NCI-H226 (cell line): ENCODE data around the gene BABAM2.

Experiments
- DNase-seq: peaks from one replicate; pipeline ENCODE4 v3.0.0-alpha.2; 2015

BABAM2 gene

GRCh38 chr2:28338831-28339321 is 448.3 kb downstream of the BABAM2 start:
- no peak for DNase-seq

- no peak for DNase-seq
Measured at GRCh38 chr2:28339516-28340175, 449.1 kb downstream of the BABAM2 start.

- no peak for DNase-seq
Measured at GRCh38 chr2:28340312-28341202, 450.0 kb downstream of the BABAM2 start.

GRCh38 chr2:28341208-28341891 is 450.8 kb downstream of the BABAM2 start:
- DNase-seq: no peak

GRCh38 chr2:28342081-28342967 is 451.8 kb downstream of the BABAM2 start:
- no peak for DNase-seq

GRCh38 chr2:28343184-28343942 is 452.8 kb downstream of the BABAM2 start:
- no peak for DNase-seq

DNA sequence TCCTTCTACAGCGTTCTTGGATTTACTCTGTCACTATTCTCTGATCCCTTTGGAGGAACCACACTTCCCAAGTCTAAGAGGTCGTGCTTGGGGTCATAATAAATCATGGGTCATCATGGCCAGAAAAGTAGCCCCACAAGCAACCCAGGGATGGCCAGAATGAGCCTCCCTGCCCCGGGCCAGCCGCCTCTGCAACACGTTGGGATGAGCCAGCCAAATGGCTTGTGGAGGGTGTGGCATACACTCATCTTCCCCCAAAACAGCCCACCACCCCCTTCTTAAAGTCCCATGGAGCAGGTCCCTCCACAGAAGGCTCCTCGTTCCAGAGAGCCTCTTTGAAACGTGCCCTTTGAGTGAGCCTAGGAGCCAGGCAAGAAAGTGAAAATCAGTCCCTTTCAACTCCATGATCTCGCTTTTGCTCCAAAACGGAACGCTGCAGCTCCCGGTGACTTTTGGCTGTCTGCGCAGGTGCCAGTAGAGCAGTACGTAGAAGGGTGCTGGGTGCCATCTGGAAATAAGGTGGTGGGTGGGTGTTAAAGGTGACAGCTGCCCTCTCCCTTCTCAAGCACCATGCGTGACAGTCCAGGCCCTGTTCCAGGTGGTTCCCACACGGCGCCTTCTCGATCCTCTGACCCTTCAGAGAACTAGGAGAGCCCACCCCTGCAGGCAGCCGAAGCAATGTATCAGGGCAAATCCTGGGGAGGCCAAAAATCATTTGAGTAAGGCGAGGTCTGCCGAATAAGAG is 453.6 kb downstream of the BABAM2 start:
- DNase-seq: no peak

- no peak for DNase-seq
Measured at GRCh38 chr2:28344756-28345373, 454.3 kb downstream of the BABAM2 start.

- DNase-seq: no peak
Measured at GRCh38 chr2:28345619-28346018, 455.1 kb downstream of the BABAM2 start.

- DNase-seq: no peak
Measured at GRCh38 chr2:28346587-28346986, 456.1 kb downstream of the BABAM2 start.

- no peak for DNase-seq
Measured at GRCh38 chr2:28347193-28347592, 456.7 kb downstream of the BABAM2 start.

GRCh38 chr2:28347596-28347995 is 457.1 kb downstream of the BABAM2 start:
- DNase-seq: no peak

DNA sequence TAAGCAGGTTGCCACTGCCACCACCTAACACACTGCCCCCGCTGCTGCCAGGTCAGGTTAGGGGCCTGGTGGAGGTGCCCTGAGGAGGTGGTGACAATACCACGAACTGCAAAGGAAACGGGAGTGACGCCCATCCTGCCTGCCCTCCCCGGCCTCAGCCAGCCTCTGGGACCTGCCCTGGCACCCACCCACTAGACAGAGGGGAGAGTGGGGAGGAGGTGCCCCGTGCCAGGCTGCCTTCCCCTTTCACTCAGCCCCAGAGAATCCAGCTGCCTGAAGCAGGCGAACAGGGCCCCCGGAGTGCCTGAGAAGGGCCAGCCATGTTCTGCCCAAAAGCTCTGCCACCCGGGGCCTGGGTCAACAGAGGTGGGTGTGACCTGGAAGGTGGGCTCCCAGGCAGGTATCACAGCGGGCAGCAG is 457.6 kb downstream of the BABAM2 start:
- DNase-seq: no peak

GRCh38 chr2:28348921-28349320 is 458.4 kb downstream of the BABAM2 start:
- DNase-seq: no peak

DNA sequence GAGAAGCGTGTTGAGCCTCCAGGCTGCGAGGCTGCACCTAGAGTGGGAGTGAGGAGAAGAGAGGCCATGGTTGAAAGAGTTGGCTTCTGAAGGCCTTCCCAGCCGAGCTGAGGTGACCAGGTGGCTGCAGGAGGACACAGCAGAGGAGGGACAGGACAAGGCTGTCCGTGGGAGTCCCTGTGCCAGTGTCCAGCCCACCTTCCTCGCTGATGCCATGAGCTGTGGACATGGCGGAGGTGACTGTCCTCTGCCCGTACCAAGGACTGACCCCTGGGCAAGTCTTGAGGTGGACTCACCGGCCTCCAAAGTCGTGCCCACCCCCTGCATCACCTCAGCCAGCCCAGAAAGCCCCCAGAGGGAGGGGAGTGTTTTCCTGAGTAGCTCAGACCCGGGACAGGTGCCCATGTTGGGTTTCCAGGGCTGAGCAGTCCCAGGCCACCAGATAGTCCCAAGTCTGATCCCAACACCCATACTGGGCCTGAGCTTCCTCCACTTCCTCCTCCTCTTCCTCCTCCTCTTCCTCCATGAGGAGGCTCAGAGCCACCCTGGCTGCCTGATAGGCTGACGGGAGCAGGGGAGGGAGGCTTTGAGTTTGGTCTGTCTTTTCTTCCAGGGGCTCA is 459.1 kb downstream of the BABAM2 start:
- DNase-seq: no peak

- no peak for DNase-seq
Measured at GRCh38 chr2:28350196-28350595, 459.7 kb downstream of the BABAM2 start.

- DNase-seq: no peak
Measured at GRCh38 chr2:28350791-28351285, 460.3 kb downstream of the BABAM2 start.

DNA sequence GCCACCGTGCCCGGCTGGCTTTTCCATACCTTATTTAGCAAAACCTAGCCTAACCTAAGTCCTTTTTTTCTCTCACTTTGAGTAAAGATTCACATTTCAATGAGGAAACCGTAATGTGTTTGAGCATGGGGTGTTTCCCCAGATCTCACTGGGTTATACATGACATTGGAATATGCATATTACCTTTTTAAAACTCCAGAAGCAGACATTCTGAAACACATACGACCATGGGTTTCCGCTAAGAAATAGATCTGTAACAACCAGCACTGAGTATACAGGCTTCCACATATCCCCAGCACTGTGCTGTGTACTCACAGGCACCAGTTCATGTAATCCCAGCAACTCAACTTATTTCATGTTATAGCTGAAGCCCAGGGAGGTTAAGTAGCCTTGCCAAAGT is 461.1 kb downstream of the BABAM2 start:
- no peak for DNase-seq

DNA sequence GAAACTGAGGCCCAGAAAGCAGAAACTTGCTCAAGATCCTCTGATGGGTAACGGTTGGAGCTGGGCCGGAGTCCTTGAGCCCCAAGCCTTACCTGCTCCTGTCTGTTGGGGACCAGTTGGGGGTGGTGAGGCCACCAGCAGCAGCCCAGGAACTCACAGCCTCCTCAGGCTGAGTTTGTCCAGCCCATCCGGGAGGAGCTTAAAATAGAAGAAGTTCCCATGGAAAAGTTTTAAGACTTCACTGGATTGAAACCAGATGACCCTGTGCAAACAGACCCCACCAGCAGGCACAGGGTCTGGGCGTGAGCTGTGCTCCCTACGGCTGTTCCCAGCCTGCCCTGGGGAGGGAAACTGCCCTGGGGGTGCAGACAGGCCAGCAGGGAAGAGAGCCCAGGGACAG is 461.6 kb downstream of the BABAM2 start:
- DNase-seq: no peak
